HepG2 (cell line): ENCODE results near the gene GUCY1B1. TPM values are rescaled to one million over a fixed set of nuclear protein-coding genes. Genes with fewer than 3 reads are reported as not detected.

Experiments
- ATAC-seq: fragments of 200-7000 bp; cut with Tn5 transposase; 3 replicates; pipeline ENCODE4 v1.9.1; 2020; ENCODE audit warnings: mild to moderate bottlenecking, moderate library complexity
- BruUV-seq: library from RNA; stranded (reverse); fragments of 400-500 nt; replicated peaks from 2 replicates; lab custom pipeline; 2021; lab: Mats Ljungman, UMichigan
- CTCF ChIA-PET: fragments of 300-600 bp; formaldehyde crosslinking; extraction: SDS; loops from one replicate; lab custom pipeline; 2021; ENCODE audit warnings: low total read pairs, inconsistent platforms, low intra/inter-chr PET ratio; lab: Yijun Ruan, JAX
- POLR2A ChIA-PET: fragments of 350-600 bp; sonication (Branson Sonifier 250); formaldehyde crosslinking; loops from one replicate; lab custom pipeline; 2020; ENCODE audit warnings: antibody characterized with exemption, inconsistent platforms; lab: Yijun Ruan, JAX
- DNase-seq: peaks from one replicate; pipeline ENCODE4 v3.0.0-alpha.2; 2015; ENCODE audit warnings: low spot score
- FAIRE-seq: peaks from 3 replicates; lab custom pipeline; 2011; peaks lifted over from hg19 to GRCh38; lab: Jason Lieb, UNC
- H2AFZ ChIP-seq: one replicate; pipeline ENCODE4 v1.6.1; 2011; ENCODE audit warnings: low read length, inconsistent platforms
- H3K27ac ChIP-seq: fragments of 300-600 bp; 3 replicates; pipeline ENCODE4 v1.8.0; 2011; ENCODE audit warnings: mixed run types, mild to moderate bottlenecking, mixed read lengths, low read length, inconsistent platforms; ENCODE audit not compliant: insufficient read depth; ENCODE audit errors: extremely low read length
- H3K27me3 ChIP-seq, 2 experiments: fragments of 200-600 bp in 1 of 2; 2 replicates in 1 of 2; 3 replicates in 1 of 2; pipeline versions ENCODE4 v1.6.0 to v1.8.0; 2011; ENCODE audit warnings: low read length in 2 of 2, mild to moderate bottlenecking in 2 of 2, moderate library complexity in 2 of 2, inconsistent platforms in 1 of 2; ENCODE audit not compliant: insufficient read depth in 2 of 2, control insufficient read depth in 1 of 2
- H3K36me3 ChIP-seq, 2 experiments: fragments of 200-600 bp in 1 of 2; replicated peaks in 1 of 2; 2 replicates in 1 of 2; 3 replicates in 1 of 2; pipeline versions ENCODE4 v1.5.1 to v1.8.0; 2011; ENCODE audit warnings: low read length in 2 of 2, inconsistent platforms in 1 of 2; ENCODE audit not compliant: insufficient read depth in 2 of 2, control insufficient read depth in 1 of 2
- H3K4me1 ChIP-seq: 2 replicates; pipeline ENCODE4 v1.5.1; 2012; ENCODE audit warnings: low read length, inconsistent platforms; ENCODE audit not compliant: insufficient read depth
- H3K4me2 ChIP-seq: 2 replicates; pipeline ENCODE4 v1.6.0; 2011; ENCODE audit warnings: low read depth, low read length, inconsistent platforms
- H3K4me3 ChIP-seq, 3 experiments: fragments of 200-600 bp in 1 of 3; sonication (generic), shearing (Covaris generic) in 1 of 3; replicated peaks in 1 of 3; 2 replicates each; pipeline ENCODE4 v1.5.1; 2011 to 2016; ENCODE audit warnings: low read length in 3 of 3, inconsistent platforms in 2 of 3, low read depth in 2 of 3, mild to moderate bottlenecking in 2 of 3, control low read depth in 1 of 3, mixed read lengths in 1 of 3; ENCODE audit not compliant: insufficient read depth in 1 of 3
- H3K79me2 ChIP-seq: one replicate; pipeline ENCODE4 v1.6.1; 2011; ENCODE audit warnings: low read length, inconsistent platforms; ENCODE audit not compliant: insufficient read depth
- H3K9ac ChIP-seq: 2 replicates; pipeline ENCODE4 v1.6.0; 2011; ENCODE audit warnings: mild to moderate bottlenecking, low read depth, low read length, inconsistent platforms; ENCODE audit not compliant: insufficient read depth
- H3K9me3 ChIP-seq: 2 replicates; pipeline ENCODE4 v1.5.1; 2012; ENCODE audit warnings: mild to moderate bottlenecking, low read length
- H4K20me1 ChIP-seq: 2 replicates; pipeline ENCODE4 v1.6.0; 2011; ENCODE audit warnings: inconsistent platforms, mild to moderate bottlenecking, low read length, moderate library complexity; ENCODE audit not compliant: insufficient read depth
- CENPT ChIP-seq: sonication (generic); formaldehyde crosslinking; IDR thresholded peaks from 2 replicates; pipeline ENCODE4 v1.8.0; 2022; ENCODE audit warnings: low read depth, mild to moderate bottlenecking, moderate library complexity, missing genetic modification reagents
- CHD2 ChIP-seq: IDR thresholded peaks from 2 replicates; pipeline ENCODE4 v1.6.1; 2011; ENCODE audit warnings: low read depth, low read length, improper control_type of control experiment
- DNMT3B ChIP-seq: conservative IDR thresholded peaks from 2 replicates; pipeline ENCODE4 v1.6.1; 2016; ENCODE audit warnings: missing biosample characterization, control low read depth
- ISL2 ChIP-seq: sonication (generic); formaldehyde crosslinking; IDR thresholded peaks from 2 replicates; pipeline ENCODE4 v1.5.0; 2020; ENCODE audit warnings: missing genetic modification reagents
- LCORL ChIP-seq, 2 experiments: fragments of 450-650 bp in 1 of 2; sonication (generic) in 1 of 2; formaldehyde crosslinking in 1 of 2; IDR thresholded peaks; 2 replicates each; pipeline versions ENCODE4 v1.5.0 to v1.6.1; 2017 to 2020; ENCODE audit warnings: antibody characterized with exemption in 1 of 2, missing genetic modification reagents in 1 of 2
- MNT ChIP-seq: fragments of 450-650 bp; IDR thresholded peaks from 2 replicates; pipeline ENCODE4 v1.6.1; 2016
- RARA ChIP-seq: IDR thresholded peaks from 2 replicates; pipeline ENCODE4 v1.6.1; 2016; ENCODE audit warnings: missing genetic modification reagents, missing compliant biosample characterization
- SNAPC5 ChIP-seq: sonication (generic); formaldehyde crosslinking; IDR thresholded peaks from 2 replicates; pipeline ENCODE4 v1.8.1; 2023; ENCODE audit warnings: mild to moderate bottlenecking, missing genetic modification reagents, borderline replicate concordance
- SRSF9 ChIP-seq: fragments of 200-400 bp; formaldehyde crosslinking; IDR thresholded peaks from 2 replicates; pipeline ENCODE4 v1.6.1; 2018; ENCODE audit warnings: borderline replicate concordance, mild to moderate bottlenecking, low read depth, low read length; ENCODE audit not compliant: insufficient read depth, poor library complexity, severe bottlenecking
- ZHX1 ChIP-seq: sonication (generic); formaldehyde crosslinking; IDR thresholded peaks from 2 replicates; pipeline ENCODE4 v1.8.1; 2022; ENCODE audit warnings: low read depth, mild to moderate bottlenecking, missing genetic modification reagents
- ZNF562 ChIP-seq: sonication (generic); formaldehyde crosslinking; IDR thresholded peaks from 2 replicates; pipeline ENCODE4 v1.8.0; 2022; ENCODE audit warnings: missing genetic modification reagents, borderline replicate concordance
- ZNF574 ChIP-seq: sonication (generic); formaldehyde crosslinking; IDR thresholded peaks from 2 replicates; pipeline ENCODE4 v1.4.0; 2020; ENCODE audit warnings: missing genetic modification reagents
- WGBS: methylation state at CpG from one replicate; pipeline ENCODE4 v1.1.6; 2017; ENCODE audit warnings: low lambda C conversion rate; 5-methylcytosine and 5-hydroxymethylcytosine counted together
- in situ Hi-C: cut with HindIII; loops from 2 replicates; pipeline ENCODE4 v1.10.0; 2017; ENCODE audit warnings: low pct_unique_long_range_greater_than_20kb; ENCODE audit not compliant: extremely low pct_ligation_motif_present
- intact Hi-C: fragments of 100-400 bp; cut with micrococcal nuclease; formaldehyde crosslinking; loops from one replicate; pipeline ENCODE4 v1.10.0; 2022; ENCODE audit not compliant: unreplicated experiment
- polyA plus RNA-seq, 8 experiments: library from polyadenylated mRNA; depleted of rRNA in 3 of 8; stranded (reverse) in 7 of 8; unstranded in 1 of 8; fragments of >200 nt; fragmentation: Illumina TruSeq in 4 of 8; extraction: Trizol in 4 of 8; gene quantifications; 2 replicates each; pipeline versions ENCODE4 v1.2.1 to v1.2.3, GENCODE V29; 2011 to 2016; ENCODE audit warnings: low read depth in 4 of 8, missing spikeins in 1 of 8, mixed read lengths in 1 of 8; ENCODE audit not compliant: insufficient read depth in 1 of 8
- total RNA-seq, 5 experiments: library from RNA; depleted of rRNA; stranded (reverse); fragments of >200 nt; fragmentation: Illumina TruSeq; extraction: Trizol; gene quantifications; 2 replicates each; pipeline ENCODE4 v1.2.3, GENCODE V29; 2016; ENCODE audit warnings: low read depth in 1 of 5

The GUCY1B1 gene
- total and polyA plus RNA-seq, 2 of the 13 experiments (the other 11 are each of a cell fraction or from before 2014, with no cell fraction given), result not detected

- no peak for DNase-seq
- Histone ChIP-seq H3K9ac (no peak overlapping the region), H3K27me3 (no peaks in the 10 kb centered on the region), H3K36me3 (no peaks in the 10 kb centered on the region), H3K4me3 (no peak overlapping the region), H3K4me1 (no peaks in the 10 kb centered on the region), H4K20me1 (no peaks in the 10 kb centered on the region), H3K27ac (no peak overlapping the region), H2AFZ (no peak overlapping the region), H3K9me3 (no peaks in the 10 kb centered on the region), H3K79me2 (no peaks in the 10 kb centered on the region), H3K4me2 (no peak overlapping the region)
- no peak for FAIRE-seq
- BruUV-seq, result no TSS peak
- no peak for ATAC-seq
- POLR2A ChIA-PET, result no interaction called here
- intact Hi-C loops (no loop called here), in situ Hi-C loops (no loop called here)
- CTCF ChIA-PET, result no interaction called here
- no peak for TF ChIP-seq SRSF9
- peak; percentile 99 for TF ChIP-seq MNT
- TF ChIP-seq SNAPC5 (CRISPR knock-in tag), result no peak
These were observed 9.5 kb downstream of the GUCY1B1 start for GRCh38 chr4:155768370-155768769.

- in situ Hi-C loops (no loop called here), intact Hi-C loops (no loop called here)
- 21% methylated on average over 2 of the region's 2 CpGs for WGBS
- Histone ChIP-seq H3K4me2 (no peak overlapping the region), H3K4me3 (no peak overlapping the region), H3K27ac (no peak overlapping the region), H3K79me2 (no peaks in the 10 kb centered on the region), H3K27me3 (no peaks in the 10 kb centered on the region), H4K20me1 (no peaks in the 10 kb centered on the region), H3K4me1 (no peaks in the 10 kb centered on the region), H3K36me3 (no peaks in the 10 kb centered on the region), H3K9ac (no peak overlapping the region), H2AFZ (no peak overlapping the region), H3K9me3 (no peaks in the 10 kb centered on the region)
- ATAC-seq (no peak), DNase-seq (no peak), FAIRE-seq (no peak)
- TF ChIP-seq LCORL (IDR thresholded peaks at IDR 0.05) (no peak), LCORL (CRISPR knock-in tag; IDR thresholded peaks at IDR 0.05) (no peak), ZNF562 (CRISPR knock-in tag) (no peak), RARA (CRISPR knock-in tag) (no peak), DNMT3B (no peak), CHD2 (no peak), CENPT (no peak), ISL2 (CRISPR knock-in tag) (no peak), ZNF574 (CRISPR knock-in tag) (no peak), ZHX1 (no peak)
- BruUV-seq, result no TSS peak
- CTCF ChIA-PET, result no interaction called here
- POLR2A ChIA-PET, result no interaction called here
These were observed 10.3 kb downstream of the GUCY1B1 start for GRCh38 chr4:155769090-155769489.
